Endodermal cell (in vitro differentiated cells): ENCODE results near the gene RAB27B. TPM values are rescaled to one million over a fixed set of nuclear protein-coding genes. Genes with fewer than 3 reads are reported as not detected.

Experiments used
- DNase-seq: peaks from one replicate; pipeline ENCODE4 v3.0.0-alpha.2; 2017
- H3K27ac ChIP-seq: 2 replicates; pipeline ENCODE4 v1.5.1; 2013; ENCODE audit warnings: mild to moderate bottlenecking, low read depth, low read length, moderate library complexity
- H3K27me3 ChIP-seq: 2 replicates; pipeline ENCODE4 v1.6.1; 2013; ENCODE audit warnings: mild to moderate bottlenecking, low read length, moderate library complexity; ENCODE audit not compliant: insufficient read depth, control insufficient read depth, poor library complexity, severe bottlenecking
- H3K36me3 ChIP-seq: 2 replicates; pipeline ENCODE4 v1.7.0; 2013; ENCODE audit warnings: mild to moderate bottlenecking, low read length, moderate library complexity; ENCODE audit not compliant: control insufficient read depth, insufficient read depth
- H3K4me1 ChIP-seq: one replicate; pipeline ENCODE4 v1.7.0; 2013; ENCODE audit warnings: low read length; ENCODE audit not compliant: control insufficient read depth, insufficient read depth
- H3K4me3 ChIP-seq: 2 replicates; pipeline ENCODE4 v1.5.1; 2013; ENCODE audit warnings: mild to moderate bottlenecking, low read length, moderate library complexity
- H3K9ac ChIP-seq: 2 replicates; pipeline ENCODE4 v1.6.1; 2013; ENCODE audit warnings: mild to moderate bottlenecking, low read length, moderate library complexity; ENCODE audit not compliant: poor library complexity, severe bottlenecking; ENCODE audit errors: extremely low read depth
- H3K9me3 ChIP-seq: 2 replicates; pipeline ENCODE4 v1.6.1; 2013; ENCODE audit warnings: mild to moderate bottlenecking, low read length, moderate library complexity; ENCODE audit not compliant: control insufficient read depth
- H3K27ac Mint-ChIP-seq: 2 replicates; pipeline ENCODE4 v1.8.0; 2020; ENCODE audit warnings: mixed read lengths
- H3K27me3 Mint-ChIP-seq: 2 replicates; pipeline ENCODE4 v1.8.0; 2021; ENCODE audit warnings: mild to moderate bottlenecking, mixed read lengths; ENCODE audit not compliant: insufficient read depth
- H3K36me3 Mint-ChIP-seq: 2 replicates; pipeline ENCODE4 v1.8.0; 2020; ENCODE audit warnings: low read depth, mixed read lengths
- H3K4me1 Mint-ChIP-seq: 2 replicates; pipeline ENCODE4 v1.8.0; 2020; ENCODE audit warnings: mixed read lengths
- H3K4me3 Mint-ChIP-seq: 2 replicates; pipeline ENCODE4 v1.8.0; 2020; ENCODE audit warnings: mild to moderate bottlenecking, moderate library complexity, mixed read lengths
- H3K9me3 Mint-ChIP-seq: 2 replicates; pipeline ENCODE4 v1.8.0; 2020; ENCODE audit warnings: mild to moderate bottlenecking, mixed read lengths
- CTCF ChIP-seq: fragments of 200-600 bp; sonication (generic); conservative IDR thresholded peaks from 2 replicates; pipeline ENCODE4 v1.5.0; 2021; ENCODE audit warnings: antibody characterized with exemption, mild to moderate bottlenecking
- WGBS, 2 experiments: methylation state at CpG; one replicate each; pipeline versions ENCODE4 v1.1.5 to v1.1.7; 2013; ENCODE audit warnings: missing lambda C conversion rate in 2 of 2, mixed read lengths in 1 of 2; ENCODE audit not compliant: insufficient coverage in 1 of 2, insufficient read length in 1 of 2; 5-methylcytosine and 5-hydroxymethylcytosine counted together
- total RNA-seq, 2 donors: library from RNA; stranded (reverse); fragmentation: NEBNext Ultra II Directional in 1 of 2; extraction: Animal tissue kit (Norgen Biotek cat#: 25700) in 1 of 2; gene quantifications; 2 replicates in 1 of 2; 3 replicates in 1 of 2; pipeline ENCODE4 v1.2.1, GENCODE V29; 2021

Gene RAB27B
- total RNA-seq, 2 donors from 2014 or later: 0.40 to 0.99 TPM

GRCh38 chr18:54829856-54830255 lies 1.6 kb downstream of the RAB27B start:
- H3K4me1 Mint-ChIP-seq: peaks cover 9% of the 10 kb centered on the region
- TF ChIP-seq CTCF: no peak
- H3K36me3 Mint-ChIP-seq: no peaks in the 10 kb centered on the region
- no peak for DNase-seq
- Histone ChIP-seq H3K9ac (no peak overlapping the region), H3K9me3 (no peaks in the 10 kb centered on the region), H3K4me3 (no peak overlapping the region), H3K27me3 (peaks cover 8% of the 10 kb centered on the region), H3K4me1 (peaks cover 3% of the 10 kb centered on the region), H3K27ac (no peak overlapping the region), H3K36me3 (no peaks in the 10 kb centered on the region)
- peaks cover 20% of the 10 kb centered on the region for H3K27me3 Mint-ChIP-seq
- peaks cover 5% of the 10 kb centered on the region for H3K9me3 Mint-ChIP-seq
- H3K4me3 Mint-ChIP-seq: no peak overlapping the region
- no peak overlapping the region for H3K27ac Mint-ChIP-seq
- 96 to 100% methylated on average over 1 of the region's 1 CpG for whole genome bisulfite sequencing, 2 experiments

- Mint-ChIP-seq H3K36me3 (no peaks in the 10 kb centered on the region), H3K9me3 (peaks cover 5% of the 10 kb centered on the region), H3K4me3 (no peak overlapping the region), H3K27ac (no peak overlapping the region), H3K27me3 (peaks cover 20% of the 10 kb centered on the region), H3K4me1 (peaks cover 9% of the 10 kb centered on the region)
- H3K27me3 ChIP-seq: peaks cover 8% of the 10 kb centered on the region
- 88% methylated on average over 1 of the region's 1 CpG; no CpG with 5 or more reads in 1 of the 2 experiments for WGBS, 2 experiments
- H3K4me3 ChIP-seq: no peak overlapping the region
- H3K4me1 ChIP-seq: peaks cover 3% of the 10 kb centered on the region
- H3K36me3 ChIP-seq: no peaks in the 10 kb centered on the region
- H3K9ac ChIP-seq: no peak overlapping the region
- H3K9me3 ChIP-seq: no peaks in the 10 kb centered on the region
- DNase-seq: no peak
- no peak for TF ChIP-seq CTCF
- no peak overlapping the region for H3K27ac ChIP-seq
These were observed 2.0 kb downstream of the RAB27B start for GRCh38 chr18:54830260-54830659.

- Mint-ChIP-seq H3K36me3 (no peaks in the 10 kb centered on the region), H3K27me3 (peaks cover 20% of the 10 kb centered on the region), H3K4me3 (no peak overlapping the region), H3K4me1 (peaks cover 9% of the 10 kb centered on the region), H3K9me3 (peaks cover 5% of the 10 kb centered on the region), H3K27ac (no peak overlapping the region)
- peaks cover 3% of the 10 kb centered on the region for H3K4me1 ChIP-seq
- TF ChIP-seq CTCF: no peak
- no peaks in the 10 kb centered on the region for H3K9me3 ChIP-seq
- DNase-seq: no peak
- 89 to 100% methylated on average over 2 of the region's 2 CpGs for WGBS, 2 experiments
- no peak overlapping the region for H3K27ac ChIP-seq
- peaks cover 8% of the 10 kb centered on the region for H3K27me3 ChIP-seq
- no peak overlapping the region for H3K9ac ChIP-seq
- H3K4me3 ChIP-seq: no peak overlapping the region
- no peaks in the 10 kb centered on the region for H3K36me3 ChIP-seq
These were observed 2.6 kb downstream of the RAB27B start for GRCh38 chr18:54830866-54831265.
